Measurements from ENCODE around the gene ANKH. TPM values are rescaled to one million over a fixed set of nuclear protein-coding genes. Genes with fewer than 3 reads are reported as not detected.
"Not testable (repeated sequence)": the region's sequence is repeated elsewhere in the genome, so short reads cannot be mapped to it uniquely, and the experiment has no call there.

Gene ANKH
- 10 to 100 TPM; 37.2 to 95.4 TPM for total RNA-seq

DNA sequence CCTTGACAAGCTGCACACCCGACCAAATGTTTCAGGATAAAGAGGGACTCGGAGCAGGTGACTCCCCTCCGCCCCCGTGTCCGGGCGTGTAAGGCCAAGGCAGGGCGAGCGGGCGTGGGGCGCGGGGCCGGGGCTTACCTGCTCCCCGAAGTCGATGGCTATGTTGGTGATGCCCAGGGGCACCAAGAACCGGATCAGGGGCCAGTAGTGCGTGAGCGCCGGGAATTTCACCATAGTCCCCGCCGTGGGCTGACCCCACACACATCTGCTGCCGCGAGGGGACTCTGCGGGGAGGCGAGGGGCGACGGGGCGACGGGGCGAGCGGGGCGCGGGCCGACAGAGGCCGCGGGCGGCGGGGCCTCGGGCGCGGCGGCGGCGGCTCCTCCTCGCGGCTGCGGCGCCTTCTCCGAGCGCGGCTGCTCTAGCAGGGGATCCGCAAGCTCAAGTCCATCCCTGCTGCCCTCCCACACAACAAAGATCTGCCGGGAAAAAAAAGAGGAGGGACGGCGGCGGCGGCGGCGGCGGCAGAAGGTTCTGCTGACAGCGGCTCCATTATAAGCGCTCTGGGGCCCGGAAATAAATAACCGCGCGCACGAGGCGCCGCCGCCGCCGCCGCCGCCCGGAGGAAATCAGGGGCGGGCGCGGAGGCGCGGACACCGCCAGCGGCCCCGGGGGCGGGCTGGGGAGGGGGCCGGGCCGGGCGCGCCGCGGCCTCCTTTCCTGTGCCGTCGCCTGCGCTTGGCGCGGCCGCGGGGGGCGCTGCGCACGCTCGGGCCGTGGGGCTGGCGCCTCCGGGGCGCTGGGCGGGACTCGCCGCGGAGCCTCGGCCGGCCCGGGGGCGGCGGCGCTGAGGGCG lies at the start of gene ANKH:
Gene ANKH, minus strand, starts transcription at position 565 of the 856 bp plus-strand sequence. Its CDS starts 331 bp downstream, at position 234.
- Mint-ChIP-seq H3K9me3 (no peaks in the 10 kb centered on the region), H3K27ac (peak within 1 kb of the TSS; percentile 85 to 91), H3K4me3 (peak within 1 kb of the TSS; percentile 99), H3K36me3 (peaks cover 4% of the 10 kb centered on the region), H3K4me1 (ENCODE audit: low read depth in 2 of 2) (peaks cover 22 to 28% of the 10 kb centered on the region in 2 donors), H3K27me3 (peaks cover 6% of the 10 kb centered on the region in 2 donors)
- ATAC-seq (peak; percentile 96 to 98), DNase-seq (ENCODE audit: low spot score) (peak; percentile 89)

DNA sequence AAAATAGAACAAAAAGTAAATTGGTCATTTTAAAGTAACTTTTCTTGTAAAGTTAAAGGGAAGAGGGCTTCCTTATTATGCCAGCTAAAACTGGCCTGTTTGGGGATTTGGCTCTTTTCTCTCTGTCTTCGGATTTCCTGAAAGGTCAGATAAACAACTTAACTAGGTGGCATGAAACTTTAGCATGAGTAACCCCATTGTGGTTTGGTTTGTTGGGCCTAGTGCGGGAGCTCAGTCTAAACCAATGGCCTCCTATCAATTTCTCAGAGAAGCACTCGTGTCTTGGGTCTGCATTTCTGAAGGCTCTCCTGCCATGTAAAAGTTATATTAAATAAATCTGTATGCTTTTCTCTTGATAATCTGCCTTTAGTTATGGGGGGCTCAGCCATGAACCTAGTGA lies 48.5 kb upstream of the ANKH start:
- peaks cover 3 to 13% of the 10 kb centered on the region in 2 donors for H3K27me3 Mint-ChIP-seq
- H3K9me3 Mint-ChIP-seq = no peaks in the 10 kb centered on the region
- H3K36me3 Mint-ChIP-seq = no peaks in the 10 kb centered on the region
- no peak for ATAC-seq
- no peak for DNase-seq (ENCODE audit: low spot score)
- no peaks in the 10 kb centered on the region for H3K4me1 Mint-ChIP-seq (ENCODE audit: low read depth in 2 of 2)
- no peak overlapping the region for H3K4me3 Mint-ChIP-seq
- H3K27ac Mint-ChIP-seq = no peak overlapping the region

- ATAC-seq, H3K9me3 Mint-ChIP-seq, H3K27ac Mint-ChIP-seq: not testable (repeated sequence)
Measured at GRCh38 chr5:14919106-14919505, 47.5 kb upstream of the ANKH start.

DNA sequence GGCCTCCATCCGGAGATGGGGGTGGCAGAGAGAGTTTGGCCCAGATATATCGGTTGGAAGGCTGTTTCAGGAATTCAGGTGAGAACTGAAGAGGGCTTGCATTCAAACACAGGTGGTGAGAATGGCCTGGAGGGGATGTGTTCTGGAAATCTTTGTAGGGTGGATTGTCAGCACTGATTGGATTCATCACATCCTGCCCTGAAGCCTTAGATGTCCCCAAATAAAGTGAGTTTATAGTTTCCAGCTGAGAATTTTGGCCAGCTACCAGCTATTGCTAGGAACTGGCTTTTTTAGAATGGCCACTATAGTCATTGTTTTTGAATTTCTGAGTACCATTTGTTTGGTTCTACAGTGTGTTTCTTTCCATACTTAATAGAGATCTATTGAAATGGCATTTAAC lies 46.1 kb upstream of the ANKH start:
- H3K9me3 Mint-ChIP-seq = no peaks in the 10 kb centered on the region
- H3K4me1 Mint-ChIP-seq (ENCODE audit: low read depth in 2 of 2) = no peaks in the 10 kb centered on the region
- ATAC-seq = no peak
- H3K36me3 Mint-ChIP-seq = no peaks in the 10 kb centered on the region
- no peak overlapping the region for H3K4me3 Mint-ChIP-seq
- DNase-seq (ENCODE audit: low spot score) = no peak
- no peak overlapping the region for H3K27ac Mint-ChIP-seq
- H3K27me3 Mint-ChIP-seq = peaks cover 6 to 15% of the 10 kb centered on the region in 2 donors

More at GRCh38 chr5:14919106-14919505, 47.5 kb upstream of the ANKH start:
- H3K4me3 Mint-ChIP-seq; H3K36me3 Mint-ChIP-seq; H3K4me1 Mint-ChIP-seq (ENCODE audit: low read depth in 2 of 2); DNase-seq (ENCODE audit: low spot score): not testable (repeated sequence)
- peaks cover 6 to 15% of the 10 kb centered on the region in 2 donors for H3K27me3 Mint-ChIP-seq

GRCh38 chr5:14915291-14915952 lies 43.8 kb upstream of the ANKH start:
- Mint-ChIP-seq H3K36me3 (no peaks in the 10 kb centered on the region), H3K4me1 (ENCODE audit: low read depth in 2 of 2) (no peaks in the 10 kb centered on the region), H3K27me3 (peaks cover 13 to 15% of the 10 kb centered on the region in 2 donors), H3K9me3 (no peaks in the 10 kb centered on the region), H3K27ac (no peak overlapping the region), H3K4me3 (no peak overlapping the region)
- ATAC-seq (no peak), DNase-seq (ENCODE audit: low spot score) (no peak)

DNA sequence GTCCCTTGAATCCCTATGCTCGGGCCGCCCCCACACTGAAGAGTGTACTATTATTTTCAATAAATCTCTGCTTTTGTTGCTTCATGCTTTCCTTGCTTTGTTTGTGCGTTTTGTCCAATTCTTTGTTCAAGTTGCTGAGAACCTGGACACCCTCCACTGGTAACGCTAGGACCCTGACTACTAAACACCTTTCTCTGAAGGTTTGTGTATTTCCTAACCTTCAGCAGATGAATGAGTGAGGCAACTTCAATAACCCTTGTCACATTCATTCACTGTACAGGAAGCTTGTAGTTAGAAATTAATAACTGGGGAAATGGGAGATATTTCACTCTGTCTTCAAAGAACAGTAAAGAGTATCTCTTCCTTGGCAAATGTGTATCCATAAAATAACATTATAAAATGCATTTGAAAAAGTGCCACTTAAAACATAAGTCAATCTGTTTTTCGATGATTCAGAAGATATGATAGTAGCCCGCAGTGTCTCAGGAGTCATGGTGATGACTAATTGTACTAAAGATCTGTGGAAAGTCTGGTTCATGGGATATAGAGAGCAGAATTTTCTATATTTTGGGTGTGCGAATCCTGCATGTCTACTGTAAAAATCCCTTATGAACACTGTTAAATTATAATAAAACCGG lies 43.2 kb upstream of the ANKH start:
- ATAC-seq (no peak), DNase-seq (ENCODE audit: low spot score) (no peak)
- Mint-ChIP-seq H3K9me3 (no peaks in the 10 kb centered on the region), H3K27ac (no peak overlapping the region), H3K27me3 (peaks cover 13 to 15% of the 10 kb centered on the region in 2 donors), H3K4me3 (no peak overlapping the region), H3K4me1 (ENCODE audit: low read depth in 2 of 2) (no peaks in the 10 kb centered on the region), H3K36me3 (no peaks in the 10 kb centered on the region)

- no peak for ATAC-seq
Measured at GRCh38 chr5:14914193-14914592, 42.6 kb upstream of the ANKH start.

DNA sequence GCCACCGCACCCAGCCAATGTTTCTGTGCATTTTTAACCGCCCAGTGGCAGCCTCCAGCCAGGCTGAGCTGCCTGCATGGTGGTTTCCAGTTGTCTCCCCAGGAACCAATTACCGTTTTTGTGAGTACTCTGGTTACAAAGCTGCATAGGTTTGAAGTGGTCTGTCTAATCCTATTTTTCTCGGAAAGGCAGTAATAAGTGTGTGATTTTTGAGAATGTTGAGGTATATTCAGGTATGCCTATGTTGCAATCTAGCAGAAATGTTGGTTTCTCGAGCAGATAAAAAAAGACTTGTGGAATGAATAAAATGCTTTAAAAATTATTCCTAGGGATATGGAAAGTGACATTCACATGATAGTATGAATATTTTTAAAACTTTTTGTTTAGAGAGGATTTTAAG lies 41.5 kb upstream of the ANKH start:
- Mint-ChIP-seq H3K27me3 (peaks cover 7 to 11% of the 10 kb centered on the region in 2 donors), H3K9me3 (no peaks in the 10 kb centered on the region), H3K4me3 (no peak overlapping the region), H3K36me3 (no peaks in the 10 kb centered on the region), H3K4me1 (ENCODE audit: low read depth in 2 of 2) (no peaks in the 10 kb centered on the region), H3K27ac (no peak overlapping the region)
- ATAC-seq = no peak
- no peak for DNase-seq (ENCODE audit: low spot score)

More at GRCh38 chr5:14914193-14914592, 42.6 kb upstream of the ANKH start:
- no peak for DNase-seq (ENCODE audit: low spot score)
- Mint-ChIP-seq H3K4me3 (no peak overlapping the region), H3K27ac (no peak overlapping the region), H3K36me3 (no peaks in the 10 kb centered on the region), H3K4me1 (ENCODE audit: low read depth in 2 of 2) (no peaks in the 10 kb centered on the region), H3K9me3 (no peaks in the 10 kb centered on the region), H3K27me3 (peaks cover 12 to 13% of the 10 kb centered on the region in 2 donors)

- H3K27ac Mint-ChIP-seq = no peak overlapping the region
- ATAC-seq (no peak), DNase-seq (ENCODE audit: low spot score) (no peak)
- no peaks in the 10 kb centered on the region for H3K36me3 Mint-ChIP-seq
- peaks cover 7 to 10% of the 10 kb centered on the region in 2 donors for H3K27me3 Mint-ChIP-seq
- no peaks in the 10 kb centered on the region for H3K4me1 Mint-ChIP-seq (ENCODE audit: low read depth in 2 of 2)
- no peaks in the 10 kb centered on the region for H3K9me3 Mint-ChIP-seq
- no peak overlapping the region for H3K4me3 Mint-ChIP-seq
Measured at GRCh38 chr5:14912206-14912605, 40.6 kb upstream of the ANKH start.

DNA sequence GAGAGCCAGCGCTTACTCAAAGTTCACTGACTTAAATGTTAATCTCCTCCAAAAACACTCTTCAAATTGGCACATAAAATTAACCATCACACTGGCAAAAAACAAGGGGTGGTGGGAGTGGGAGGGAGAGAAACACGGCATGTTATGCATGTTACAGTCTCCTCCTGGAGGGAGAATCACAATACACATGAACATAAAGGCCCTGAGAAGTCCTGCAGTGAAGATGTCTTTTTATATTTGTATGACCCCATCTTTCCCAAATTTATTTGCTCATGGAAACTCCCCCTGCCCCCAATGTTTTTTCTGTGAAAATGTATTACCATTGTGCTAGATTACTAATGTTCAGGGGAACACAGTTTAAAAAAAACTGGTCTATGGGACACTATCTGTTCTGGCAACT lies 37.8 kb upstream of the ANKH start:
- no peak for DNase-seq (ENCODE audit: low spot score)
- no peak overlapping the region for H3K4me3 Mint-ChIP-seq

DNA sequence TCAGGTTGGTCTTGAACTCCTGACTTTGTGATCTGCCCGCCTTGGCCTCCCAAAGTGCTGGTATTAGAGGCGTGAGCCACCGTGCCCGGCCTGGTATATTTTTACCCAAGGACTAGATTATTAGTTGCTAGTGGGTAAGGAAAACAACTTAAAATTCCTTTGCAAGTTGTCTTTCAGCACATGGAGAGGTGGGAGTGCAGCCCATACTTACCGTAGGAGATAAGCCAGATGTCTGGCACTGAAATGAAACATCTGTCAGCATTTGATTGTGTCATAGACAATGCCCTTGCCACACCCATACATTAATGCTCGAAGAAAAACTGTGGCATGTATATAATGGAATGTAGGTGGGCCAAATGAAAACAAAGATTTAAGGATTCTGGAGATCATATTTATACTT lies 36.6 kb upstream of the ANKH start:
- Mint-ChIP-seq H3K27me3 (peaks cover 6 to 7% of the 10 kb centered on the region in 2 donors), H3K4me3 (no peak overlapping the region), H3K9me3 (no peaks in the 10 kb centered on the region), H3K27ac (no peak overlapping the region), H3K4me1 (ENCODE audit: low read depth in 2 of 2) (no peaks in the 10 kb centered on the region), H3K36me3 (no peaks in the 10 kb centered on the region)
- ATAC-seq = no peak
- no peak for DNase-seq (ENCODE audit: low spot score)

More for the DNA sequence above, 37.8 kb upstream of the ANKH start:
- ATAC-seq = no peak
- peaks cover 7% of the 10 kb centered on the region in 2 donors for H3K27me3 Mint-ChIP-seq
- no peaks in the 10 kb centered on the region for H3K4me1 Mint-ChIP-seq (ENCODE audit: low read depth in 2 of 2)
- H3K36me3 Mint-ChIP-seq = no peaks in the 10 kb centered on the region
- no peak overlapping the region for H3K27ac Mint-ChIP-seq
- no peaks in the 10 kb centered on the region for H3K9me3 Mint-ChIP-seq

- H3K4me3 Mint-ChIP-seq = no peak overlapping the region
- no peaks in the 10 kb centered on the region for H3K36me3 Mint-ChIP-seq
- peaks cover 6% of the 10 kb centered on the region in 2 donors for H3K27me3 Mint-ChIP-seq
- H3K4me1 Mint-ChIP-seq (ENCODE audit: low read depth in 2 of 2) = peaks cover 0 to under 1% of the 10 kb centered on the region in 2 donors
- no peak overlapping the region for H3K27ac Mint-ChIP-seq
- ATAC-seq (no peak), DNase-seq (ENCODE audit: low spot score) (no peak)
- H3K9me3 Mint-ChIP-seq = no peaks in the 10 kb centered on the region
Measured at GRCh38 chr5:14906628-14907027, 35.0 kb upstream of the ANKH start.

DNA sequence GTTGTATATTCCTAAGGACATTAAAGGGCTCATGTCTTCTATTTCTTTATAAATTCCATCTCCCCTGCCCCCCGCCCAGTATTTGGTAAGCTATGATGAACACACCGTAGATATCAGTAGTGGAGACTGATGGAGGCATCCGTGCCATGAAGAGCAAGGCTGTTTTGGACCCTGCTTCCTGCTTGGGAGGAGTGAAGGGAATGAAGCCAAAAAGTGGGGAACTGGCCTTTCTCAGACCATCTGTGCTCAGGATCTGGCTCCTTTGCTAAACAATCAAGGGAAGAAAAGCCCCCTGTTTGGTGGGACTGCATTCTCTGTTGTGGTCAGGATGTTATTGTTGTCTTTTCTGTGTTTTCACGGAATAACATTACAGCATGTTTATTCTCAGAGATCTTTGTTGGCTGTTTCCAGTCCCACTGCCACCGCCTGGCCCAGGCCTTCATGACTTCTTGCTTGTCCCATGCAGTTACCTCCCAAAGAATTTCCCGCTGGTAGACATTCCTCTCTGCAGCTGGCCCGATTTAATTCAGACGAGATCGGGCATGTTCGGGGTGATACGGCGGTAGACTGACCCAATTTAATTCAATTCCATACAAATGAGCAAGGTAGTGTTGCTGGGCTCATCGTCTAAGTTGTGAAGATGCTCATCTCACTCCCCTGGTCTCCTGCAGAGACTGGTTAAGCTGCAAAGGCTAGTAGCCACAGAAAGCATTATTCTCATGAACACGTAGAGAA lies 31.4 kb upstream of the ANKH start:
- Mint-ChIP-seq H3K27ac (no peak overlapping the region), H3K9me3 (no peaks in the 10 kb centered on the region), H3K4me1 (ENCODE audit: low read depth in 2 of 2) (peaks cover 2 to 4% of the 10 kb centered on the region in 2 donors), H3K27me3 (peaks cover 6% of the 10 kb centered on the region in 2 donors), H3K36me3 (no peaks in the 10 kb centered on the region), H3K4me3 (no peak overlapping the region)
- no peak for ATAC-seq
- DNase-seq (ENCODE audit: low spot score) = no peak

All from natural killer cell treated with Interleukin-12 subunit alpha and Interleukin-12 subunit beta and Interleukin-15 and Interleukin-18, amount 100 ng/mL, for 72 hours (primary cell).